ENCODE measurements around the gene KRT79.

KRT79 gene

DNA sequence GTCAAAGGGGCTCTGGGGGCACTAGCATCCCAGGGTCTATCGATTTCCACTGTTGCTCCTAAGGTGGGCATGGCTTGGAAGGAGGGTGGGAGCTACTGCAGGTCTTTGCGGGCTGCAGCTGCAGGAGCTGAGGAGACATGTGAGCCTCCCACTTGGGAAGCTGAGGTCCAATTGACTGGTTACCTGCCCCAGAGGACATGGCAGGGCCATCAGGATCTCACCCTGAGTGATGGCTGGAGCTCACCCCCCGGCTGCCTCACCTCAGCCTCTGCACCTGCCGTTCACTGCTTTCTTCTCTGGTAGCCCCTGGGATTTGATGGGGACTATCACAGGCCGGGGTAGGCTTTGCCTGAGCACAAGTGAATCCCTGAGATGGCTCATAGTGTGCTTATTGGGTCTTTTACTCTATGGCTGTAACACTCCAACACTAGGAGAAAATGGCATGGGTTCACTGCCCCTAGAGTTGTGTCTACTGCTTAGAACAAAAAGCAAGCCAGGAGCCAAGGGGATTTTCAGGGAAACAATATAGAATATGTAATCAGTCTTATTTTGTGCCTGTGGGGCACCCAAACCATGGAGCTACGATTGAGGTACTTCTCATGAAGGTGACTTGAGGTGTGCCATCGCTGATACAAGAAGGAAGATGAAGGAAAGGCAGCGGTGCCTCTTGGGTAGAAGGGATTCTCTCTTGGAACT is 17.0 kb downstream of the KRT79 start:
- no peaks in the 10 kb centered on the region for H3K36me3 ChIP-seq
- peaks cover 12% of the 10 kb centered on the region for H3K27me3 ChIP-seq
- no peaks in the 10 kb centered on the region for H3K9me3 ChIP-seq
- H3K4me3 ChIP-seq (ENCODE audit: low read depth in 1 of 2, low read length in 1 of 2): no peak overlapping the region
- no peak overlapping the region for H3K27ac ChIP-seq
- TF ChIP-seq, protein P1, sequence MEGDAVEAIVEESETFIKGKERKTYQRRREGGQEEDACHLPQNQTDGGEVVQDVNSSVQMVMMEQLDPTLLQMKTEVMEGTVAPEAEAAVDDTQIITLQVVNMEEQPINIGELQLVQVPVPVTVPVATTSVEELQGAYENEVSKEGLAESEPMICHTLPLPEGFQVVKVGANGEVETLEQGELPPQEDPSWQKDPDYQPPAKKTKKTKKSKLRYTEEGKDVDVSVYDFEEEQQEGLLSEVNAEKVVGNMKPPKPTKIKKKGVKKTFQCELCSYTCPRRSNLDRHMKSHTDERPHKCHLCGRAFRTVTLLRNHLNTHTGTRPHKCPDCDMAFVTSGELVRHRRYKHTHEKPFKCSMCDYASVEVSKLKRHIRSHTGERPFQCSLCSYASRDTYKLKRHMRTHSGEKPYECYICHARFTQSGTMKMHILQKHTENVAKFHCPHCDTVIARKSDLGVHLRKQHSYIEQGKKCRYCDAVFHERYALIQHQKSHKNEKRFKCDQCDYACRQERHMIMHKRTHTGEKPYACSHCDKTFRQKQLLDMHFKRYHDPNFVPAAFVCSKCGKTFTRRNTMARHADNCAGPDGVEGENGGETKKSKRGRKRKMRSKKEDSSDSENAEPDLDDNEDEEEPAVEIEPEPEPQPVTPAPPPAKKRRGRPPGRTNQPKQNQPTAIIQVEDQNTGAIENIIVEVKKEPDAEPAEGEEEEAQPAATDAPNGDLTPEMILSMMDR (IDR thresholded peaks at IDR 0.05): no peak
- H3K4me1 ChIP-seq (ENCODE audit: control insufficient read depth in 1 of 2, insufficient read depth in 1 of 2, low read depth in 1 of 2, low read length in 1 of 2): no peaks in the 10 kb centered on the region

DNA sequence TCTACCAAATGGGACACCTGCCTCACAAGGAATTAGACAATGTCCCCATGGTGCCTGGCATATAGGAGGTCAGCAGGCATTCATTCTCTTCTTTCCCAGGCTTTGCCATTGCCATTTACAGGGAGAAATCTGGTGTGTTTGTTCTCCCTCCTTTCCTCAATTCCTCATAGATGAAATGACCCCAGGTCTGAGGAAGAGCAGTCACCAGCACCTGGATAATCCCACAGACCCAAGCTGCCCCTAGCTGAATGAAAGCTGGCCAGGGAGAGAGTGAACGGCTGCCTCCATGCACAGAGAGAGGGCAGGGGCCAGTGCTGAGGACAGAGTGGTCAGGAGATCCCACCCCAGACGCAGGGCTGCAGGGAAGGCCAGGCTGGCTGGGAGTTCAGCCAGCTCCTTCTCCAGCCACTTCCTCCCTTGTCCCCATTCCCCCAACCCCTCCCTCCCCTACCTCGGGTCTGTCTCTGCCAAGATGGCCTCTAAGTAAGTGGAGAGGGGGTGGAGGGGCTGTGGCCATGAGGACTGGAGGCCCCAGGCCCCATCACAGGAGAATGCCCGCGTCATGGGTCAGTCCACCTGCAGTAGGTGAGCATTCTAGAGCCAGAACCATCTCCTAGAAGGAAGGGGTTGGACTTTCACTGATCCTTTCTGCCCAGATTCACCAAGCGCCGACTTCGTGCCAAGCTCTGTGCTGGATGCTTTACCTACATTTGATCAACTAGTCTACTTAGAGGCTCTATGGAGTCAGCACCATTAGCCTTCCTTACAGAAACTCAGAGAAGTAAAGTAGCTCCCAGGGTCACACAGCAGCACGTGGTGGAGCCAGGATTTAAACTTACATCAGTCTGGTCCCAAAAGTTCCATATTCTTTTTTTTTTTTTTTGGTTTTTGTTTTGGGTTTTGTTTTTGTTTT is 18.2 kb downstream of the KRT79 start:
- Histone ChIP-seq H3K36me3 (no peaks in the 10 kb centered on the region), H3K4me3 (ENCODE audit: low read depth in 1 of 2, low read length in 1 of 2) (no peak overlapping the region), H3K4me1 (ENCODE audit: control insufficient read depth in 1 of 2, insufficient read depth in 1 of 2, low read depth in 1 of 2, low read length in 1 of 2) (no peaks in the 10 kb centered on the region), H3K27me3 (peaks cover 12% of the 10 kb centered on the region), H3K9me3 (no peaks in the 10 kb centered on the region), H3K27ac (no peak overlapping the region)
- TF ChIP-seq, protein P1 (IDR thresholded peaks at IDR 0.05): no peak

DNA sequence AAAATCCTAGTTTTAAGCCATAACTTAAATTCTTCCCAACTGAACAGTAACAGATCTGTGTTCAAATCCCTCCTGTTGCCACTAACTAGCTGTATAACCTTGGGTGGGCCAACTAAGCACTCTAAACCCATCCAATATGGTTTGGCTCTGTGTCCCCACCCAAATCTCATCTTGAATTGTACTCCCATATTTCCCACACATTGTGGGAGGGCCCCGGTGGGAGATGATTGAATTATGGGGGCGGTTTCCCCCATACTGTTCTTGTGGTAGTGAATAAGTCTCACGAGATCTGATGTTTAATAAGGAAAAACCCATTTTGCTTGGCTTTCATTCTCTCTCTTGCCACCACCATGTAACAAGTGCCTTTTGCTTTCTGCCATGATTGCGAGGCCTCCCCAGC is 18.9 kb downstream of the KRT79 start:
- TF ChIP-seq, protein P1 (IDR thresholded peaks at IDR 0.05): no peak
- H3K36me3 ChIP-seq: no peaks in the 10 kb centered on the region
- no peaks in the 10 kb centered on the region for H3K9me3 ChIP-seq
- no peak overlapping the region for H3K27ac ChIP-seq
- no peak overlapping the region for H3K4me3 ChIP-seq (ENCODE audit: low read depth in 1 of 2, low read length in 1 of 2)
- H3K27me3 ChIP-seq: peaks cover 12% of the 10 kb centered on the region
- no peaks in the 10 kb centered on the region for H3K4me1 ChIP-seq (ENCODE audit: control insufficient read depth in 1 of 2, insufficient read depth in 1 of 2, low read depth in 1 of 2, low read length in 1 of 2)

DNA sequence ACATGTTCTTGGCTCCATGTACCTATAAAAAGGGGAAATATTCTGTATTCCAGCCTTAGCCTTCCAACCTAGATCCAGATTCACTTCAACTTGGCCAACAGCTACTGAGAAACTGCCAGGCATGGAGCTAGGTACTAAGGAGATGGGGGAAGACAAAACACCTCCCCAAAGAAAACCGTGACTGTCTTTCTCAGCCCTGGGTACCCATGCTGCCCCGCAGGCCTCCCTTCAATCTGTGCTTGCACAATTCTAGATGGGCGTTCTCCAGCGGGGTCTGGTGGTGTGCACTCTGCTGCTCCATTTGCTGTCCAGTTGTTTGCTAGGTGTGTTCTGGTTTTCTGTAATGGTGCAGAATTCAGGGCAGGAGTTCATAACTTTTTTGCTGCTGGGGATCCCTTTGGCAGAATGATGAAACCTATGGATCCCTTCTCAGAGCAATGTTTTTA is 19.4 kb downstream of the KRT79 start:
- Histone ChIP-seq H3K4me1 (ENCODE audit: control insufficient read depth in 1 of 2, insufficient read depth in 1 of 2, low read depth in 1 of 2, low read length in 1 of 2) (no peaks in the 10 kb centered on the region), H3K27me3 (peaks cover 12% of the 10 kb centered on the region), H3K9me3 (no peaks in the 10 kb centered on the region), H3K4me3 (ENCODE audit: low read depth in 1 of 2, low read length in 1 of 2) (no peak overlapping the region), H3K36me3 (no peaks in the 10 kb centered on the region), H3K27ac (no peak overlapping the region)
- TF ChIP-seq, protein P1 (IDR thresholded peaks at IDR 0.05): no peak

DNA sequence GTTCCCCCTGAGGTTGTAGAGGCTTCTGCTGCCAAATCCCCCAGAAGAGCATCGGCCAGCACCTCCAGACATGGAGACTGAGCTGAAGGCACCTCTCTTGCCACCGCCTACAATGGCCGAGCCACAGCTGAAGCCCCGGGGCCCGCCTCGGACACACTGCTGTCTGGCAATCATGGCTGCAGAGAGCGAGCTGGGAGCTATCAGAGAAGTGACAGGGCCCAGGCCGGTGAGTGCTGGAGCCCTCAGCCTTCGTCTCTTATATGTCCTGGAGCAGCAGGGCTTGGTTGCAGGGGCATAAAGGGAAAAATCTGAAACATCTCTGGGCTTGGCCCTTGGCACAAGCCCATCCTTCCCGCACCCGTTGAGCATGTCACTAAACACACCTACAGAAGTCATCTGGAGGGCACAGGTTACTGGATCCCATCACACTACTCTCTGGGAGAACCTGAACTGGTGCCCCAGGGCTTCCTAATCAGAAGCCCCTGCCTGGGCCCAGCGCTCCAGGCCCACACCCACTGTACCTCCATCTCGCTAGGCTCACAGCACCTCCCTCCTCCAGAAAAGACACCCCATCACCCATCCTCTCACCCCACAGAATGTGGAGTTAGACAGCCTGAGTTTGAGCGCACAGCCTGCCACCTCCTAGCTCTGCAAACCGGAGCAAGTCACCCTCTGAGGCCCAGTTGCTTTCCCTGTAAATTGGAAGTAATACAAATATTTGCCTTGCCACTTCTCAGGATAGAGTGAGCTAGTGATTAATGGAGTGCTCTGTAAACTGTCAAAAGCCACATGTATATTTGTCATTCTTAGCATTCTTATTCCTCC is 20.0 kb downstream of the KRT79 start, which contains the start of gene KRT4:
Gene KRT4 (minus strand): TSS at position 232 of the 825 bp plus-strand sequence. CDS start 58 bp downstream, at position 174.
- Histone ChIP-seq H3K4me3 (ENCODE audit: low read depth in 1 of 2, low read length in 1 of 2) (no peak within 1 kb of the TSS), H3K27me3 (peaks cover 12% of the 10 kb centered on the region), H3K9me3 (no peaks in the 10 kb centered on the region), H3K36me3 (no peaks in the 10 kb centered on the region), H3K4me1 (ENCODE audit: control insufficient read depth in 1 of 2, insufficient read depth in 1 of 2, low read depth in 1 of 2, low read length in 1 of 2) (no peaks in the 10 kb centered on the region), H3K27ac (no peak within 1 kb of the TSS)
- TF ChIP-seq, protein P1 (IDR thresholded peaks at IDR 0.05): no peak

Data from neutrophil (primary cell).